ENCODE measurements around the gene GEN1. TPM values are rescaled to one million over a fixed set of nuclear protein-coding genes. Genes with fewer than 3 reads are reported as not detected.

GEN1 gene
- total RNA-seq, 6 experiments from 2014 or later = 9.8 to 16.5 (median 13.1) TPM

- Mint-ChIP-seq H3K4me1 (ENCODE audit: low read depth) (peaks cover 24% of the 10 kb centered on the region), H3K27ac (no peak overlapping the region), H3K27me3 (ENCODE audit: insufficient read depth) (no peaks in the 10 kb centered on the region), H3K4me3 (no peak overlapping the region), H3K9me3 (no peaks in the 10 kb centered on the region), H3K36me3 (ENCODE audit: low read depth) (peaks cover 11% of the 10 kb centered on the region; the same call in 1 of the 2 replicates)
- TF ChIP-seq CTCF (IDR thresholded peaks at IDR 0.05) = no peak
- DNase-seq = no peak
Measured at GRCh38 chr2:17762451-17762850, 8.5 kb downstream of the GEN1 start.

- DNase-seq = no peak
- peaks cover 11% of the 10 kb centered on the region for H3K4me1 Mint-ChIP-seq (ENCODE audit: low read depth)
- H3K27ac Mint-ChIP-seq = no peak overlapping the region
- H3K27me3 Mint-ChIP-seq (ENCODE audit: insufficient read depth) = no peaks in the 10 kb centered on the region
- no peak overlapping the region for H3K4me3 Mint-ChIP-seq
- no peak for TF ChIP-seq CTCF (IDR thresholded peaks at IDR 0.05)
- H3K36me3 Mint-ChIP-seq (ENCODE audit: low read depth) = peaks cover 11% of the 10 kb centered on the region; the same call in 1 of the 2 replicates
- H3K9me3 Mint-ChIP-seq = no peaks in the 10 kb centered on the region
Measured at GRCh38 chr2:17763641-17764333, 9.8 kb downstream of the GEN1 start.

- Mint-ChIP-seq H3K27ac (no peak overlapping the region), H3K27me3 (ENCODE audit: insufficient read depth) (no peaks in the 10 kb centered on the region), H3K36me3 (ENCODE audit: low read depth) (peaks cover 11% of the 10 kb centered on the region; the same call in 1 of the 2 replicates), H3K9me3 (no peaks in the 10 kb centered on the region), H3K4me1 (ENCODE audit: low read depth) (no peaks in the 10 kb centered on the region), H3K4me3 (no peak overlapping the region)
- TF ChIP-seq CTCF (IDR thresholded peaks at IDR 0.05) = no peak
- no peak for DNase-seq
Measured at GRCh38 chr2:17765398-17765797, 11.5 kb downstream of the GEN1 start.

GRCh38 chr2:17768894-17769293, 15.0 kb downstream of the GEN1 start:
- Mint-ChIP-seq H3K27me3 (ENCODE audit: insufficient read depth) (no peaks in the 10 kb centered on the region), H3K4me3 (no peak overlapping the region)

GRCh38 chr2:17771956-17772355, 18.0 kb downstream of the GEN1 start:
- H3K9me3 Mint-ChIP-seq = no peaks in the 10 kb centered on the region
- H3K27ac Mint-ChIP-seq = no peak overlapping the region
- H3K4me3 Mint-ChIP-seq = no peak overlapping the region
- DNase-seq = no peak
- no peaks in the 10 kb centered on the region for H3K27me3 Mint-ChIP-seq (ENCODE audit: insufficient read depth)
- H3K36me3 Mint-ChIP-seq (ENCODE audit: low read depth) = peaks cover 12% of the 10 kb centered on the region; the same call in 1 of the 2 replicates
- TF ChIP-seq CTCF (IDR thresholded peaks at IDR 0.05) = no peak
- no peaks in the 10 kb centered on the region for H3K4me1 Mint-ChIP-seq (ENCODE audit: low read depth)

More at GRCh38 chr2:17768894-17769293, 15.0 kb downstream of the GEN1 start:
- no peak for DNase-seq
- Mint-ChIP-seq H3K4me1 (ENCODE audit: low read depth) (no peaks in the 10 kb centered on the region), H3K27ac (no peak overlapping the region), H3K36me3 (ENCODE audit: low read depth) (peaks cover 7% of the 10 kb centered on the region; the same call in 1 of the 2 replicates), H3K9me3 (no peaks in the 10 kb centered on the region)
- no peak for TF ChIP-seq CTCF (IDR thresholded peaks at IDR 0.05)

Data from HFFc6 (cell line).